HG03432 (cell line): ENCODE measurements around the gene GRID1.

Source experiments
- ATAC-seq: cut with Tn5 transposase; IDR thresholded peaks from one replicate; pipeline ENCODE4 v1.9.1; 2021; ENCODE audit warnings: mild to moderate bottlenecking, moderate library complexity; ENCODE audit not compliant: unreplicated experiment

GRID1 gene

GRCh38 chr10:86023931-86024280, 342.7 kb downstream of the GRID1 start:
- ATAC-seq, result no peak

GRCh38 chr10:86023336-86023735, 343.3 kb downstream of the GRID1 start:
- no peak for ATAC-seq

- ATAC-seq, result no peak
Observed at GRCh38 chr10:86022906-86023305, 343.7 kb downstream of the GRID1 start.

GRCh38 chr10:86020134-86020533, 346.5 kb downstream of the GRID1 start:
- ATAC-seq, result no peak

GRCh38 chr10:86019141-86019540, 347.5 kb downstream of the GRID1 start:
- no peak for ATAC-seq

GRCh38 chr10:86018735-86019058, 347.9 kb downstream of the GRID1 start:
- ATAC-seq, result no peak

GRCh38 chr10:86017841-86018734, 348.5 kb downstream of the GRID1 start:
- ATAC-seq, result peak; percentile 80

- ATAC-seq, result no peak
Observed at GRCh38 chr10:86013568-86013967, 353.0 kb downstream of the GRID1 start.

GRCh38 chr10:86007171-86007570, 359.4 kb downstream of the GRID1 start:
- ATAC-seq, result no peak

GRCh38 chr10:86004337-86004736, 362.3 kb downstream of the GRID1 start:
- no peak for ATAC-seq

- ATAC-seq, result no peak
Observed at GRCh38 chr10:86003201-86003621, 363.4 kb downstream of the GRID1 start.

- ATAC-seq, result no peak
Observed at GRCh38 chr10:86001521-86001920, 365.1 kb downstream of the GRID1 start.

GRCh38 chr10:85997544-85997943, 369.1 kb downstream of the GRID1 start:
- ATAC-seq, result no peak

- peak; percentile 77 for ATAC-seq
Observed at GRCh38 chr10:85995791-85996190, 370.8 kb downstream of the GRID1 start.

GRCh38 chr10:85993840-85994507, 372.6 kb downstream of the GRID1 start:
- ATAC-seq, result no peak

- ATAC-seq, result no peak
Observed at GRCh38 chr10:85993140-85993539, 373.5 kb downstream of the GRID1 start.

GRCh38 chr10:85992324-85992723, 374.3 kb downstream of the GRID1 start:
- ATAC-seq, result no peak

- no peak for ATAC-seq
Observed at GRCh38 chr10:85986777-85987176, 379.8 kb downstream of the GRID1 start.

- no peak for ATAC-seq
Observed at GRCh38 chr10:85983051-85983450, 383.5 kb downstream of the GRID1 start.

GRCh38 chr10:85979598-85979997, 387.0 kb downstream of the GRID1 start:
- ATAC-seq, result no peak

GRCh38 chr10:85978566-85979358, 387.8 kb downstream of the GRID1 start:
- ATAC-seq, result no peak

- no peak for ATAC-seq
Observed at GRCh38 chr10:85977642-85978041, 389.0 kb downstream of the GRID1 start.
